Activated effector memory CD4-positive, alpha-beta T cell treated with anti-CD3 and anti-CD28 coated beads, Interleukin-2, amount 50 U/mL, for 16 hours (primary cell): Measurements from ENCODE around the gene SEC24C.

Experiments used
- DNase-seq: peaks from one replicate; pipeline ENCODE4 v3.0.0-alpha.2; 2020

SEC24C gene

GRCh38 chr10:73814896-73815718 lies 70.9 kb downstream of the SEC24C start:
- DNase-seq, result no peak

GRCh38 chr10:73815719-73816030 lies 71.5 kb downstream of the SEC24C start:
- DNase-seq, result no peak

GRCh38 chr10:73816917-73817729 lies 73.0 kb downstream of the SEC24C start:
- DNase-seq, result no peak

- DNase-seq, result no peak
These were observed 73.7 kb downstream of the SEC24C start for GRCh38 chr10:73817826-73818225.

- DNase-seq, result no peak
These were observed 74.2 kb downstream of the SEC24C start for GRCh38 chr10:73818402-73818801.

- DNase-seq, result no peak
These were observed 74.9 kb downstream of the SEC24C start for GRCh38 chr10:73819081-73819480.

- DNase-seq, result no peak
These were observed 75.4 kb downstream of the SEC24C start for GRCh38 chr10:73819513-73820093.
